Panc1 (cell line): ENCODE results near the gene LINC01488.

Experiments
- CTCF ChIP-seq: fragments of 450-650 bp; IDR thresholded peaks from 2 replicates; pipeline ENCODE4 v1.5.1; 2017; ENCODE audit warnings: mild to moderate bottlenecking
- POLR2AphosphoS5 ChIP-seq: IDR thresholded peaks from 2 replicates; pipeline ENCODE4 v1.6.1; 2012; ENCODE audit warnings: mild to moderate bottlenecking, low read depth, low read length, moderate library complexity
- REST ChIP-seq, 2 experiments: IDR thresholded peaks; 2 replicates each; pipeline ENCODE4 v1.6.1; 2011 to 2012; ENCODE audit warnings: low read depth in 2 of 2, control low read depth in 1 of 2, low read length in 1 of 2, mild to moderate bottlenecking in 1 of 2, moderate library complexity in 1 of 2; ENCODE audit not compliant: insufficient read depth in 1 of 2
- SIN3A ChIP-seq: IDR thresholded peaks from 2 replicates; pipeline ENCODE4 v1.6.1; 2012; ENCODE audit warnings: low read depth, mild to moderate bottlenecking, low read length, moderate library complexity, borderline replicate concordance; ENCODE audit not compliant: insufficient read depth
- TCF7L2 ChIP-seq: IDR thresholded peaks from 2 replicates; pipeline ENCODE4 v1.6.1; 2011; ENCODE audit warnings: mild to moderate bottlenecking, low read depth, low read length, inconsistent platforms

GRCh38 chr11:69465236-69466000 lies 16.0 kb upstream of the LINC01488 start:
- no peak for TF ChIP-seq CTCF
- no peak for TF ChIP-seq SIN3A
- no peak for TF ChIP-seq TCF7L2
- no peak for TF ChIP-seq REST (IDR thresholded peaks at IDR 0.05; ENCODE audit: insufficient read depth in 1 of 2, low read depth in 2 of 2, low read length in 1 of 2)
- no peak for TF ChIP-seq POLR2AphosphoS5
